ENCODE results near the gene SORCS2.

DNA sequence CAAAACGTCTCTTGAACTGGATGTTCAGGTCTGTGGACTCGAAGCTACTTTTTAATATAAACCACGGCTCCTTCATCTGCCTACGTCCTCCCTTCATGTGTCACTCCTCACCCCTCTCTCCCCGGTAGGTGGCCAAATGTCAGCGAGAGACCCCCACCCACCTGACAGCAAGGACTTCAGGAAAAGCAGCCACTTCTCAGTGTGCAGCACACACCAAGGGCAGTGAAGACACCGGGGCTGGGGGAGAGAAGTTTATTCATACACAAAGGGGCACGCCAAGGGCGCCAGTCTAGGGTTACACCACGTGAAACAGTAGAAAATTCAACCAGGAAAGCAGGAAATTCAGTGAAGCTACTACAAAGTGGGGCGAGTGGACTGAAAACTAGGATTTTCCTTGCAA, 566.1 kb downstream of the SORCS2 start:
- TF ChIP-seq, protein P1, sequence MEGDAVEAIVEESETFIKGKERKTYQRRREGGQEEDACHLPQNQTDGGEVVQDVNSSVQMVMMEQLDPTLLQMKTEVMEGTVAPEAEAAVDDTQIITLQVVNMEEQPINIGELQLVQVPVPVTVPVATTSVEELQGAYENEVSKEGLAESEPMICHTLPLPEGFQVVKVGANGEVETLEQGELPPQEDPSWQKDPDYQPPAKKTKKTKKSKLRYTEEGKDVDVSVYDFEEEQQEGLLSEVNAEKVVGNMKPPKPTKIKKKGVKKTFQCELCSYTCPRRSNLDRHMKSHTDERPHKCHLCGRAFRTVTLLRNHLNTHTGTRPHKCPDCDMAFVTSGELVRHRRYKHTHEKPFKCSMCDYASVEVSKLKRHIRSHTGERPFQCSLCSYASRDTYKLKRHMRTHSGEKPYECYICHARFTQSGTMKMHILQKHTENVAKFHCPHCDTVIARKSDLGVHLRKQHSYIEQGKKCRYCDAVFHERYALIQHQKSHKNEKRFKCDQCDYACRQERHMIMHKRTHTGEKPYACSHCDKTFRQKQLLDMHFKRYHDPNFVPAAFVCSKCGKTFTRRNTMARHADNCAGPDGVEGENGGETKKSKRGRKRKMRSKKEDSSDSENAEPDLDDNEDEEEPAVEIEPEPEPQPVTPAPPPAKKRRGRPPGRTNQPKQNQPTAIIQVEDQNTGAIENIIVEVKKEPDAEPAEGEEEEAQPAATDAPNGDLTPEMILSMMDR (IDR thresholded peaks at IDR 0.05), result no peak
- no peak for TF ChIP-seq POLR2A (IDR thresholded peaks at IDR 0.05)
